Subcutaneous adipose tissue (tissue), 4 donors: ENCODE data around the gene PARP11. TPM values are rescaled to one million over a fixed set of nuclear protein-coding genes. Genes with fewer than 3 reads are reported as not detected.

Experiments used
- CTCF ChIP-seq: fragments of 450-650 bp; IDR thresholded peaks from one replicate; pipeline ENCODE4 v1.5.1; 2016; ENCODE audit warnings: low read depth, mild to moderate bottlenecking, control low read depth, antibody characterized with exemption, moderate library complexity
- total RNA-seq, 4 donors: library from RNA; depleted of rRNA; stranded (reverse); fragments of >200 nt; gene quantifications; one replicate each; pipeline ENCODE4 v1.1.0, GENCODE V29; 2016

PARP11 gene
- total RNA-seq, 4 donors from 2014 or later = 5.3 to 10.3 (median 8.6) TPM

- TF ChIP-seq CTCF = no peak
These were observed 69.2 kb downstream of the PARP11 start for GRCh38 chr12:3803865-3804472.

DNA sequence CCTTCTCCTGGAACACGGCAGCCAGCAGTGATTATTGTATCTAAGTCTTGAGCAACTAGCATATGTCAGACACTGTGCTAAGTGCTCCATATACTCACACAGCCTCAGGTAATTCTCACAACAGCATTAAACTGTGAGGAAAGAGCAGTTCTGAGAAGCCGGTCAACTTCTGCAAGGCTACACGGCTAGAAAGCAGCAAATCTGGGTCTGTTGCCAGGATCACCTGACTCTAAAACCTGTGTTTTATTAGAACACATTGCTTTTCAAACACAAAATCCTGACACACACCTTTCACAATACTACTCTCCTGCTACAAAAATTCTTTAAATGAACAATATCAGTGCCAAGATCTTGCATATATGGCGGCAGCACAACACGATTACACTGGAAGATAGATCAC lies 70.5 kb downstream of the PARP11 start:
- TF ChIP-seq CTCF = no peak

DNA sequence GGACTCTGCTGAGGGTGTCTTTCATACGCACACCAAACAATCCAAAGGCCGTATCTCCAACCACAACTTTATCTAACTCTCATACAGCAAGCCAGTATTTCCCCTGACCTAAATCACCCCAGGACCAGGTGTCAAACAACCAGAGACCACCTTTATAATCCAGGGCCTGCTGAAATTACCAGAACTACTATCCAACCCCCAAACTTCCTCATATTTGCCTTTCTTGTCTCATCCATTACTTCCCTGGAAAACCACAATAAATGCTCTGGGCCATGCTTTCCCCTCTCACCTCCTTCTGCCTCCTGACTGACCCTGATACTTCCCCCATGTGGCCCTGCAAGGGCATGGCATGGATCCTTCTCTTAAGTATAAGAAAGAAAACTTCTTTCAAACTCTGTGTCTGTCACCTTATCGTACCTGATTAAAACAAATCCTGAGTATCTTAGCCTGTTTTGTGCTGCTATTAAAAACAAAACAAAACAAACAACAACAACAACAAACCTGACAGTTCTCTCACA lies 75.6 kb downstream of the PARP11 start:
- TF ChIP-seq CTCF = no peak

DNA sequence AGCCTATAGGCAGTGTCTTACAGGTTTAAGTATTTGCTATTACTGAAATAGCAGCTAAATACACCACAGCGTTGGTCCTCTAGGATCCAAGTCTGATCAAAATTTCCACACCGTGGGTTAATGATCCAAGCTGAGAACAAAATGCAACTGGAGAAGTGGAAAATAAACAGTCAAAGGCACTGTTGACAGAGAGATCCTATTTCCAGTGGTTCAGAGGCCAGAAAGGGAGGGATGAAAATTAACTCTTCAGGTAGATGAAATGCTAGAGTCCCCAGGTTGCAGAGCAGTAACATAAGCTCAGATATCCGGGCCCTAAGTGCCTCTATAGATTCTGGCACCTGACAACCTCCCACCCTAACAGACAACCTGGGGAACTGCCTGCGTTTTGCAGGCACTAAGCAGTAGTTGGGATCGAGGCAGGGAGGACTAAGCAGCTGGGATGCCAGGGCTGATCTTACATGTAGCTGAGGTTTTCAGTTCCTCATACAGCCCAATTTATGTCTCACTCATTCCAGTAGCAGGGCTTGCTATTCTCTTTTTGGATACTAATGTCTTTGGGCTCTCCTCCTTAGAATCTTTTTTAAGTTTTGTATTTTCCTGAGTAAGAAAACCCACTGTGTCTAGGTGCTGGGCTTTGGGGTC lies 77.6 kb downstream of the PARP11 start:
- no peak for TF ChIP-seq CTCF

DNA sequence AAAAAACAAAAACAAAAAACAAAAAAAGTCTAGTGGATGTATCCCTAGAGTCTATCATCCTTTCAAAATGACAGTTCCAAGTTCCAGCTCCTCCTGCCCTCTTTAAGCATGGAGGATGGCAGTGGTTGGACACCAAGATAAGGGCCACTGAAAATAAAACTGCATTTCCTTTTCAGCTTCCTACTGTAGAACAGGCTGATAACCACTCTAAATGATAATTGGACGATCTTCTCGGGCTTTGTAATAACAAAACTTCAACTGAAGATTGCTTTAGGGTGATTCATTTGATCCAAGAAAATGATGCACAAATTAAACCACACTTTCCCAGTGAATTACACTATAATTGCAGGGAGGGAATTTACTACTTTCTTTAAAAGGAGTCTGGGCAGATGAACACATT lies 78.1 kb downstream of the PARP11 start:
- no peak for TF ChIP-seq CTCF

DNA sequence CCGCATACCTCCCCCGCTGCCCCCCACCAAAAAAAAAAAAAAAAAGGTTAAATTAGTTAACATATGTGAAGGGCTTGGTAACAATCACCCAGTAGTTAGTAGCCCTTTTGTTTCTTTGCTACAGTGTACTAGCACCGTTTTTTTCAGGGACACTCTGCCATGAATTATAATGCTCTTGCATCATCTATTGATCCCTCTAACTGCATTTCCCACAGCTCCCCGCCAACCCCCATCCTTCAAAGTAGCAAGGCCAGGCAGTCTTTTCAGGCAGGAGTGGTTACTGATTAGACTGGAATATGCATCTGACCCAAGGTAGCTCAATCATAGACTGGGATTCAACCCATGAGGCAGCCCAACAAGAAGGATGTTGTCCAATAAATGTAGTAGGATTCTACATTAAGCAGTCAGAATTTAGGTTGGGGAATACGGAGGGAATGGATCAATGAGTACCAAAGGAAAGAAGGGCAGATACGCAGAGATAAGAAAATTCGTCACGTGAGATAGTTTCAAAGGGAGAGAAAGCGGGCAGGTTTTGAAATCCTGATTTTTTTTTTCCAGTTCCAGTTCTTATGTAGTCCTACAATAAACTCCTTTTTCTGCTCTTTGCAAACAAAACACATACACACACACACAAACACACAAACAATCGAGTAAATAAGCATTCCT lies 80.4 kb downstream of the PARP11 start:
- no peak for TF ChIP-seq CTCF

- no peak for TF ChIP-seq CTCF
These were observed 81.8 kb downstream of the PARP11 start for GRCh38 chr12:3791256-3791874.
